Measurements from ENCODE around the gene UBE2E3.
"Not testable (repeated sequence)": the region's sequence is repeated elsewhere in the genome, so short reads cannot be mapped to it uniquely, and the experiment has no call there.

The UBE2E3 gene

DNA sequence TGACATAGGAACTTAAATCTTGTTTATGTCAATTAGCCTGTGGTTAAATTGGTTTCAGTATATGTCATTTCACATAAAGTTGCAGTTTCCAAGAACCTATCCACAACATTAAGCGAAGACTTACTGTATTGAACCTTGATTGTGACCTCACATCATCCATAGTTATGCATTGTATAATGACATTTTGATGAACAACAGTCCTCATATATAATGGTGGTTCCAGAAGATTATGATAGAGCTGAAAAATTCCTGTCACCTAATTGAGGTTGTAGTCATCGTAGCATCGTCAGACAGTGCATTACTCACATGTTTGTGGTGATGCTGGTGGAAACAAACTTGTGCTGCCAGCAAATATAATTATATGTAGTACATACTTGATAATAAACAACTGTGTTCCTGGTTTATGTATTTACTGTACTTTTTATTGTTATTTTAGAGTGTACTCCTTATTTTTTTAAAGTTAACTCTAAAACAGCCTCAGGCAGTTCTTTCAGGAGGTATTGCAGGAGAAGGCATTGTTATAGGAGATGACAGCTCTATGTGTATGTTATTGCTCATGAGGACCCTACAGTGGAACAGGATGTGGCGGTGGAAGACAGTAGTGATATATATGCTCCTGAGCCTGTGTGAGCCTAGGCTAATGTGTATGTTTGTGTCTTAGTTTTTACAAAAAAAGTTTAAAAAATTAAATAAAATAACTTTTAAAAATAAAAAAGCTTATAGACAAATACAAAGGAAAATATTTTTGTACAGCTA, 56.6 kb downstream of the UBE2E3 start:
- no peak for DNase-seq

DNA sequence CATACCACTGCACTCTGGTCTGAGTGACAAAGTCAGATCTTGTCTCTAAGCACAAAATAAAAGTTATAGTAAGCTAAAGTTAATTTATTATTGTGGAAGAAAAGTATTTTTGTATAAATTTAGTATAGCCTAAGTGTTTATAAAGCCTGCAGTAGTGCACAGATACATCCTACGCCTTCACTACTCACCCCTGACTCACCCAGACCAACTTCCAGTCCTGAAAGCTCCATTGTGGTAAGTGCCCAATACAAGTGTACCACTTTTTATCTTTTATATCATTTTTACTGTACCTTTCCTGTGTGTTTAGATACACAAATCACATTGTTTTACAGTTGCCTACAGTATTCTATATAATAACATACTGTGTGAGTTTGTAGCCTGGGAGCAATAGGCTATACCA, 57.5 kb downstream of the UBE2E3 start:
- DNase-seq: no peak

DNA sequence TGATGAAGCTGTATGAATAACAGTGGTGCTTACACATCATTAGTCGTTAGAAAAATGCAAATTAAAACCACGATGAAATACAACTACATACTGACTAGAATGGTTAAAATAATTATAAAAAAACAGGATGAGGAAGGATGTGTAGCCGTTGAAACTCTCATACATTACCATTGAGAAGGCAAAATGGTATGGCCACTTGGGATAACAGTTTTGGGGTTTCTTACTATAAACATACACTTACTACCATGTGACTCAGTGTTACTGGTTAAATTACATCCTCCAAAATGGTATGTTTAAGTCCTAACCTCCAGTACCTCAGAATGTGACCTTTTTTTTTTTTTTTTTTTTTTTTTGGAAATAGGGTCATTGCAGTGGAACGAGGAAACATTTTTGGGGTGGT, 58.4 kb downstream of the UBE2E3 start:
- DNase-seq: no peak

DNA sequence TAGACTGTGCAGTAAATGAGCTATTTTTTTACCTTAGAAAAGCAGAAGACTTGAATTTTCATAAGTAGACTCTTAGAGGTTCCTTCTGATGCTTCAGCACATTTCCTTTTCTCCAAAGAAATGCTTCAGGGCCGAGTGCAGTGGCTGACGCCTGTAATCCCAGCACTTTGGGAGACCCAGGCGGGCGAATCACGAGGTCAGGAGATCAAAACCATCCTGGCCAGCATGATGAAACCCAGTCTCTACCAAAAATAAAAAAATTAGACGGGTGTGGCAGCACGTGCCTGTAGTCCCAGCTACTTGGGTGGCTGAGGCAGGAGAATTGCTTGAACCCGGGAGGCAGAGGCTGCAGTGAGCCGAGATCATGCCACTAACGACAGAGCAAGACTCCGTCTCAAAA, 60.4 kb downstream of the UBE2E3 start:
- DNase-seq: not testable (repeated sequence)

DNA sequence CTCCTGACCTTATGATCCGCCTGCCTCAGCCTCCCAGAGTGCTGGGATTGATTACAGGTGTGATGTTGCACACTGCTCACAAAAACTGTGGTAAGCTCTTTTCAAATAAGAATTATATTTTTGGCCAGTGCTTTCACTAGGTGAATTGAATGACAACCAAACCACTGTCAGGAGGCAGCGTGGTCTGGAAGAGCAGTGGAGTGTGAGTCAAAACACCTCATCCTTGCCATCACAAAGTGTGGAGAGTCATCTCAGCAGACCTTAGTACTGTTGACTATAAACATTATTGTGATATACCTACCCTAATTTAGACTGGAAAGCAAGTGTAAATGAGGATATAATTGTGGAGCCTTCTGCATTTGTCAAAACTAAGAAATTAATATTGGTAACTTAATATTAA, 61.3 kb downstream of the UBE2E3 start:
- no peak for DNase-seq

DNA sequence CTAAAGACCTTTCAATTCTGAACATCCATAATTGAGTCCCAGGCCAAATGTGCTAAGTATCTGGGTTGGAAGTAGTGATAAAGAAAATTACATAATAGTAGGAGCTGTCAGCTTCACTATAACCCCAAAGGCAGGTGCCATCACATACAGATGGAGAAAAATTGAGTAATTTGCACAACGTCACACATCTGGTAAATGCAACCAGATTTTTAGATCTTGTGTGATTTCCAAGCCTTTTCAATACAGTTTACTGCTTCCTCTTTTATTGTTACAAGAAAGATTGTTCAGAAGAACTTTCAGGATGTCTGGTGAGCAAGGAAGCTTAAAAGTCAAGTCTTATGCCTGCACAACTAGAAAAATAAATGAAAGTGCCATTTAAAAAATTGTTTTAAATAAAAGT, 62.3 kb downstream of the UBE2E3 start:
- no peak for DNase-seq

DNA sequence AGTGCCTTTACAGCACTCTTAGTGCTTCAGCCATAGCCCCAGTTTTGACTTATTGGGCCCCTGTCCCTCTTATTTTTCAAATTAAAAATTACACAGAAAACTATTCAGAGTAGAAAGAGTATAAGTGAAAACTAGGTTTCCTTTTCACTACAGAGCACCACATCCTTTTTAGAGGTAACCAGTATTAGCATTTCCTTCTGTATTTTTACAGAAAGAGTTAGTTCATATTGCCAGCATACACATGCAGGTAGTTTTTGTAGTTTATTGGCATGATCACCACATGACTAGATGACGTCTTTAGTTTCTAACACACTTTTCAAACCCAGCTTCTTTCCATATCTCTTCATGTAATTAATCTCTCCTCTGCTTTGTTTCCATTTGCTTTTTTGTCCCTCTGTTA, 66.4 kb downstream of the UBE2E3 start:
- no peak for DNase-seq

DNA sequence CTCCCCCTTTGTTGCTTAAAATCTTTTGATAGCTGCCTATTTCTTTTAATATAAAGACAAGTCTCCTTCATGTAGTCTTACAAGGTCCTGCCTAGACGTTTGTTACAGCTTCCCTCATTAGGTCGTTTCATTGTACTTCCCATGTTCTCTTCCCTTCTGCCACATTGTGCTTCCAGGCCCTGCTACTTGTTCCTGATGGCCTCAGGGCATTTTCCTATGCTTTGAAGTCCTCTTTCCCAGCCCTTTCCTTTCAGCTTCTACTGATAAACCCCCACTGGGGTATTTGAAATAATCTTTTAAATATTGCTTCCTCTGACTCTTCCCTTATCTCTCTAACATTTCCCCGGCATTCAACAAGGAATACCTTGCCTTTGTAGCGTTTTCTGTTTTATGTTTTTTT, 67.4 kb downstream of the UBE2E3 start:
- no peak for DNase-seq

DNA sequence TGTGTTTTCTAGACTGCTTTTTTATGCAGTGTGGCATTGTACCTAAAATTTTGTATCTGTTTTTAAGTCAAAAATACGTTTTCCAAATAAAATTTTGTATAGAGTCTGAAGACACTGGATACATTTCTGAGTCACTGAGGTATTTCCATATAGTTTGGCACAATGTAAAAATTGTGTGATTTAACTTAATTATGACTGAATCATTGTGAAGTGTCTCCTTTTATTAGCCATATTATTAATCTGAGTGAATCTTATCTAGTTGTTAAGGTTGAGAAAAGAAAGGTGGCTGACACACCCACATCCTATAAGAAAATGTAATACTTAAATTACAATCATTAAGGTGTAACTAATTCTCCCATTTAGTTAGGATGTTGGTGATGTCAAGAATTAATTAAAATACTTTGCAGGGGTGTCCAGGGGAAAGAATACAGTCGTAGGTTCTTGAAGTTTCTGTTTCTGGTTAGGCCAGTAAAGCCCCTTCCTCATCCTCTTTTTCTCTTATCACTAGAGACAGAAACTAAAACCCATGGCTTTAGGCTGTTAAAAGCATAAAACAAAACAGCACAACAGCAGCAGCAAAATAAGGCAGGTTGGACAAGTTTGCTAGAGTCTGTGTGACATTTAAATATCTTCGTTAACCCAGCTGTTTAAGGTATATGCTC, 71.6 kb downstream of the UBE2E3 start:
- DNase-seq: no peak

DNA sequence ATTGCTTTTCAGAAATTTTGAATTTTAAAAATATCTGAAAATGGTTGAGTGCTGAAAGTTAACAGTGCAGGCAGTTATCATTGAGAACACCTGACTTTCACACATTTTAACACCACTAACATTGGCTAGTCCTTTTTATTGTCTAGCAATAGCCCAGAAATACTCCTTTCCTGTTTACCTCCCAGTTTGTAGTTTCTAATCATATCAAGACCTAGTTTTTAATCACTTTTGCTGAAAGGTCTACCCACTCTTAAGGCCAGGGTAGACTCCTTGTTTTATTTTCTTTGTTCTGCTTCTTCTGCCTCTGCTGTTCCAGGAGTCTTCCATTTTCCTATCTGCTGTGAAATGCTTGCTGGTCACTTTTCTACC, 72.1 kb downstream of the UBE2E3 start:
- DNase-seq: no peak

DNA sequence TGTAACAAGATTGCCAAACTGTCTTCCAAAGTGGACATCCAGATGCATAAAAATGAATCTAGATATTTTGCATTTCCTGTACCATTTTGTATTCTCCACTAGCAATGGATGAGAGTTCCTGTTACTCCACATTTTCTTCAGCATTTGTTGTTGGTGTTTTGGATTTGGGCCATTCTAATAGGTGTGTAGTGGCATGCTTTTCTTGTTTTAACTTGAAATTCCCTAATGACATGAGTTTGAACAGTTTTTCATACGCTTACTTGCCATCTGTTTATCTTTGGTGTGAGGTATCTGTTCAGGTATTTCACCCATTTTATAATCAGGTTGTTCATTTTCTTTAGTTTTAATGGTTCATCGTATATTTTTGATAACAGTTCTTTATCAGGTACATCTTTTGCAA, 73.9 kb downstream of the UBE2E3 start:
- no peak for DNase-seq

DNA sequence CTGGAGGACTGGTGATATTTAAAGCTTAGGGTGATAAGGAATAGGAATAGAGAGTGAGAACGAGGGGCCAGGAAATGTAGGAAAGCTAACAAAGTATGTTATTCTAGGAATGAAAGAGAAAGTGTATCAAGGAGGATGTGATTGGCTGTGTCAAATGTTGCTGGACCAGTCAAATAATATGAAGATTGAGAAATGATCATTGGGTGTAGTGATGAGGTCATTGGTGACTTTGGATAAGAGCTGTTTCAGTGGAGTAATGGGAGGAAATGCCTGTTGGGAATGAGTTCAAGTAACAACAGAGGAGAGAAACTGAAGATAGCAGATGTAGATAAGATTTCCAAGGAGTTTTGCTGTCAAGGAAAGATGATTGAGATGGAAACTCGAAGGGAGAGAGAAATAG, 74.4 kb downstream of the UBE2E3 start:
- no peak for DNase-seq

DNA sequence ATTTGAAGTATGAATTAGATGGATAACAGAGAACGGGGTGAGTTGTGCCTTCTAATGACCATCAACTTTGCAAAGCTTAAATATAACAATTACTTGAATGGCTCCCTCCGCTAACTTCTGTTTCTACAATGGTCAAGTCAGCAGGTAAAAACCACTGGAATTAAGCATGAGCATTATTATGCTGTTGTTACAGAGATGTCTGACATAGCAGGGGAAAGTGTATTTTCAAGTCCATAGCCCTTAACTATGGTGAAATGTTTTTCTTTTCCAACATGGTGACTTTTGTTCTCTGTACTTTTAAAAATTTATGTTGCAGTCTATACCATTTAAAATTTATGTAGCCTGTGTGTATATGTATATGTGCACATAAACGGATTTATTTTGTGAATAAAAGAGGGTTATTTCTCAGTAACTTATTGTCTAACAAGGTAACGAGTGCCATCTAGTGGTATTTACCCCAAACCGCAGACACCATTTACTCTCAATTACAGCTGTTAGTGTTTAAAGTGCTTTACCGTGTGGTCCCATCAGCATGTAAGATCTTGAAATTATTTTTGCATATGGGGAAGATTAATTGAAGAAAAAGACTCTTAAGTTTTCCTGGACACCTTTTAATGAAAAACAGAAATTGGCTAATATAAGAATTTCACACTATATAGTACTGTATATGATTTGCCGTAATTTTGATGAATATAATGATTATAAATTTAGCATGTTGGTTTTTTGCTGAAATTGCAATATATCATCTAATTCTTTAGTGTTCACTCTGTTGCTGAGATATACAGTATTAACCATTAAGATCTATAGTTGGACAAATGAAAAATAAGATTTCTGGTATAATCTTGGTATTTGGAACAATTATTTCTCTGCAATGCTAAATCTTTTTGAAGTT, 78.2 kb downstream of the UBE2E3 start:
- DNase-seq: no peak

DNA sequence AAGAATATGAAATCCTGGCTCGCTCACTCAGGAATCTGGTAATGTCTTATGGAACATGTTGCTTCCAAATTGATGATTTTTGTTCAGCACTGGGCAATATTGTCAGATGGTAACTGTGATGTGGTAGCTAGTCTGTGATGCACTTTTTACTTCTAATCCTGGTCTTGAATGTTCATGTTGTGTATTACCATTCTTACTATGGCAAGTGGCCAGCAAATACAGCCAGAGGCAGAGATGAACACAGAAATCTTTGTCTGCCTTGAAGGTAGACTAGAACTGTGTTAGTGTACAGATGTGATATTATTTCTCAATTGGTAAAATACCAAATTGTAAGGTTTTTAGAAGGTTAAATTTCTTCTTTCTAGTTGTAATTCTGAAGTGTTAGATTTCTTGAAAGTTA, 83.3 kb downstream of the UBE2E3 start:
- no peak for DNase-seq

DNA sequence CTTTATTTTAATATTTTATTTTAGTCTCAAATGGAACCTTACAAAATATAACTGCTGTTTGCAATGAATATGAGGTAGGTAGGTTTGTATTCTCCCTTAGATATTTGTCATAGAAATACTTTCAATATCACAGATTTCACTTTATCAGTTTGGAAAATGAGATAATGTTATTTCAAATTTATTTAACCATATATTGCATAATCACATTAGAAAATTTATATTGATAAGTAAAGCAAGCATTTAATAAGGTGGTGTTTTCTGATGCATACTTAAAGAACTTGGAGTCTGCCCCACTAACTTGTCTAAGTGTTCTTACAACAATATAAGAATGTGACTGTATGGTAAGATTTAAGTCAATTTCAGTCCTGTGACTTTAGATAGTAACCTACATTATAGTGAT, 85.1 kb downstream of the UBE2E3 start:
- no peak for DNase-seq

DNA sequence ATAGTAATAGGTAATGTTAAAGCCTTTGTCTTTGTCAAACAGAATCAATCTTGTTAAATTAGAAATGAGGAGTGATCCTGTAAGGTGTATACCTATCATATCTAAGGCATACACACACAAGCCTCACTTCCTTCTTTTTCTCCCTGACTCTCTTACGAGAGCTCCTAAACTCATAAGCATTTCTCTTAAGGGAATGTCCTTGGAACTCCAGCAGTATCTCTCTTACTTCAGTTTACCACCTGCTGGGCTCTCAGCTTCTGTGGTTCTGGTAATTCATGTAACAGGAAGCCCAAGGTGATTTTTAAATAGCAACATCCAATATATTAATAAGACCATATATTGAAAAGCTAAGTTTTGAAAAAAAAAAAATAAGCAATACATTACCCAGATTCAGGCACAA, 85.9 kb downstream of the UBE2E3 start:
- no peak for DNase-seq

DNA sequence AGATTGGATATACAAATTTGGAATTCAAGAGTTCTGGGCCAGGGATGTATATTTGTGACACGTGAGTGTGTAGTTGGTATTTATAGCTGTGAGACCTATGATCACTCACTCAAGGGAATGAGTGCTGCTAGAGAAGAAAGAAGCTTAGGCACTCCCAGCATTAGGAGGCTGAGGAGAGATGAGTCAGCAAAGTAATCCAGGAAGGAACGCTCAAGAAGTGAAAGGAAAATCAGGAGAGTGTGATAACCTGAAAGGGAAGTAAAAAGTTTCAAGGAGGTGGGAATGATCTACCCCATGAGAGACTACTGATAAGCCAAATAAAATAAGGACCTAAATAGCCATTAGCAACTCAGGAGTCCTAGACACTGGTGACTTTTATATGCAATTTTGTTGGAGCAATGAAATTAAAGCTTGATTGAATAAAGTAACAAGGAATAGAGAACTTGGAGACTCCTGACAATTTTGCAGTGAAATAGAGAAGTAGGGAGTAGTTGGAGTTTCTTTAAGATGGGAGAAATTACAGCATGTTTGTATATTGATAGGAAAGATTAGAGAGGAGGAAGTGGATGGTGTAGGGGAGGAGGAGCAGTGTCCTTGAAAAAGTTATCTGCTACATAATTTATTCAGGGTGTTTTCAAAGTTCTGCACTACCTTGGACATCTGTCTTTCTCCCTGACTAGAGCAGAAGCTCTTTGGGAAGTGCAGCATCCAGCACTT, 89.9 kb downstream of the UBE2E3 start:
- DNase-seq: no peak

DNA sequence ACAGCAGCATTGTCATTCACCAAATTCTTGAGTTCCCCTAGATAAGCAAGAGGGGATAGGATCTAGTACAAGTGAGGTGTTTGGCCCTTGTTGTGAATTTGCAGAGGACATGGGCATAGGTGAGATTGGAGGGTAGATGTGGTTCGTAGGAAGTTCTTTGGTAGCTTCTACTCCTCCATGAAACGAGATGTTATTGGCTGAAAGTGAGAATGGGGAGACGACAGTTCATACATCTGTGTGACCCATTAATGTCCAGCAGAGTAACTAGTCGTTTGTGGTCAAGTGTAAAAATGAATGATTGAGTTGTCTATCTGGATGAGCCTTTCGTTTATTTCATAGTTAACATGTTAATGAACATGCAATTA, 90.4 kb downstream of the UBE2E3 start:
- no peak for DNase-seq

DNA sequence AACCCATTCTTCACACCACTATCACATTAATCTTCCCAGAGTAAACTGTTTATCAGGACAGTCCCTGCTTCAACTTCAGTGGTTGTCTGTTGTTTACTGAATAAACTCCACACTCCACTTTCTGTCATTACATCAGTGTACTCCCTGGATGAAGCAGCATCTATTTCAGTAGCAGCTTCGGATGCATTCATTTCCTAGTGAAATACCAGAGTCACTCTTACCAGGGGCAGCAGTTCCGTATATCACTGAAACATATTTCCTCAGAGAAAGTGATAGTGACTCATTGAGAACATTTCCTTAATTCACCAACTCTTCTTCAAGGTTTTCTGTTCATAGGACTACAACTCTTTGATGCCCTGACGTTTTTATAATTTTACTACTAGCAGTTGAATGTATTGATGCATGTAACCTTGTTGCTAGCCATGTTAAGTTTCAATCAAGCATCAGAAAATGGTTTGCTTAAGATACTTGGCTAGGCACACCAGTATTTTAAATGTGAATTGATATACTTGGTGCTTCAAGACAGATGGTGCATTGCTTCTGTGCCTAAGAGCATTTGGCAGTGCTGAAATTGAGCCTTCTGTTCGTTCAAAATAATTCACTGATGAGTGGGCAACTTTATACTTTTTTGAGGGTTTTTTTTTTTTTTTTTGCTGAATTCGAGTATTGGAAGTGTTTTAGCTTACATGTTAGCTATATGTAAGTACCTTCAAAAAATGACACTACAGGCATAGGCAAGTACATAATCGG, 92.3 kb downstream of the UBE2E3 start:
- no peak for DNase-seq

DNA sequence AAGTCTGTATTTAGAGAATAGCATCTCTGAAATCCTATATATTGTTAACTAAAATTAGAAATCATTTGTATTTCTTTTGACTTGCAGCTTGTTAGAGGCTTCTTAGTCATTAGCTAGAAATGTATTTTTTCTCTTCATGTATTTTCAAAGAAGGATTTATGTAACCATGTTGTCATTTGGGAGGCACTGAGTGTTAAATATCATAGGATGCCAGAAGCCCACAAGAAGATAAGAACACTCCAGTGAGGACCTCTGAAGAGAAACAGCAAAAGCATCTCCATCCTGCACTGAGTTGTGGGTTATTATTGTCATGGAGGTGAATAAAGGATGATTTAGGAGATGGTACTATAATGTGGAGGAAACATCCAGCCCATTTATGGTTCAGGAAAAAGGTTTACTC, 93.5 kb downstream of the UBE2E3 start:
- no peak for DNase-seq

DNA sequence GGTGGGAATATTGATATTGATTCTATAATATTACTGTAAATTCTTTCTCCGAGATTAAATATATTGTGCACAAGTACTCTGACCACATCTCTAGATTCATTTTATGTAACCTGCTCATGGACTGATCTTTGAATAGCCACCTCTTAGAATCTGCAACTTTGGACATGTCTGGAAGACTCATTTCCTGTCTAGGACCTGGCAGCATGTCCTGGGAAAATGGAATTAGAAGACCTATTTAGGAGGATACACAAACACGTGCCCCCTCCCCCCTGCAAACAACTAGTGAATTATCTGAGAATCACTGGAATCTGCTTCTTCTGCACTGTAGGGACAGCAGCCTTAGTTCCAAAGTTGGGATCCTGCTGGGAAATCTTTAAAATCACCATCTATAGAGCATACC, 94.1 kb downstream of the UBE2E3 start:
- no peak for DNase-seq

DNA sequence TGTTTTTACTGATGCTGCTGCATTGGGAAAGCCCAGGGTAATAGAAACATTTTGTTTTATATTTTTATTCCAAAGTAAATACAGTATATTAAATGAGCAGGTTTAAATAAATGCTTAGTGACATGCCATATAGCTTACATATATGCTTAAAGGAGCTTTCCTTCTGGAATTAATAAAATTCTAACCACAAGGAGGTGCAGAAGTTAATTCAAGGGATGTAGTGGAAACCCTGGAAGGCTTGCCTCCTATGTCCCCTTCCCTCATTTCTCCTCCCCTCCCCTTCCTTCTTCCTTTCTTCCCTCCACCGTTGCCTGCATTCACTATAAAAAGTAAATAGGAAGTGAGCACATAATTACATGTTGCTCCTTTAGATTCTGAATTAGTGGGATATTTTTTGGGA, 96.3 kb downstream of the UBE2E3 start:
- DNase-seq: no peak
